Activated CD4-positive, alpha-beta memory T cell treated with anti-CD3 and anti-CD28 coated beads for 36 hours (primary cell): ENCODE measurements around the gene USP47. TPM values are rescaled to one million over a fixed set of nuclear protein-coding genes. Genes with fewer than 3 reads are reported as not detected.

ENCODE experiments used
- CTCF ChIA-PET: fragments of 350-600 bp; sonication (Branson Sonifier 250); formaldehyde crosslinking; loops from one replicate; lab custom pipeline; 2021; ENCODE audit warnings: antibody characterized with exemption, inconsistent platforms; lab: Charles Lee
- POLR2A ChIA-PET: fragments of 350-600 bp; sonication (Branson Sonifier 250); formaldehyde crosslinking; loops from one replicate; lab custom pipeline; 2021; ENCODE audit warnings: antibody characterized with exemption; lab: Charles Lee
- DNase-seq: peaks from one replicate; pipeline ENCODE4 v3.0.0-alpha.2; 2020
- H3K27ac Mint-ChIP-seq: one replicate; pipeline ENCODE4 v1.8.0; 2021; ENCODE audit warnings: mixed read lengths
- H3K27me3 Mint-ChIP-seq: one replicate; pipeline ENCODE4 v1.8.0; 2021; ENCODE audit warnings: mixed read lengths
- H3K36me3 Mint-ChIP-seq: one replicate; pipeline ENCODE4 v1.8.0; 2021; ENCODE audit warnings: mixed read lengths
- H3K4me1 Mint-ChIP-seq: one replicate; pipeline ENCODE4 v1.8.0; 2021; ENCODE audit warnings: low read depth, mixed read lengths
- H3K4me3 Mint-ChIP-seq: one replicate; pipeline ENCODE4 v1.8.0; 2021; ENCODE audit warnings: mild to moderate bottlenecking, mixed read lengths
- H3K9me3 Mint-ChIP-seq: one replicate; pipeline ENCODE4 v1.8.0; 2021; ENCODE audit warnings: mixed read lengths
- intact Hi-C: fragments of 100-400 bp; cut with micrococcal nuclease; formaldehyde crosslinking; loops from one replicate; pipeline ENCODE4 v1.15.1; 2023
- total RNA-seq, 2 experiments: library from RNA; stranded (reverse); gene quantifications; one replicate each; pipeline ENCODE4 v1.2.3, GENCODE V29; 2021

Gene USP47
- total RNA-seq, 2 experiments from 2014 or later, result 58.5 to 64.0 TPM

DNA sequence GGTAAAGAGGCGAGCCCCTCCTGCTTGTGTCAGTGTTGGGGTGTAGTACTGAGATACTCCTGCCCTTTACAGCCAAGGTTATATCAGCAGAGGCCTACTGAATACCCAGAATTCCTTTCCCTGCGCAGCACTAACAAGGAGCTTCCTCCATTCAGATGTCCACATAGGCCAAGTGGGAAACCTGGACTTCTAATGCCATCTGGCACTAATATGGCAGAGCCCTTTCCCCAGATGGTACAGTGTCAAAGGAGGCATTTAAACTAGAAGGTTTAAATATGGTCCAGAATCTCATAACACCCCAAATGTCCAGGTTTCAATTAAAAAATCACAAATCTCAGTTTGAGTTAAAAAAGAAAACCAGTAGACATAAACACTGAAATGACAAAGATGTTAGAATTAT is 68.8 kb downstream of the USP47 start:
- Mint-ChIP-seq H3K36me3 (peaks cover 27% of the 10 kb centered on the region), H3K4me3 (no peak overlapping the region), H3K9me3 (no peaks in the 10 kb centered on the region), H3K4me1 (no peaks in the 10 kb centered on the region), H3K27ac (no peak overlapping the region), H3K27me3 (no peaks in the 10 kb centered on the region)
- no peak for DNase-seq
- ChIA-PET POLR2A (no interaction called here), CTCF (interaction anchor here (1.1 kb wide), 1 partner anchor 57 kb away, joined by 3 read pairs; no protein-coding TSS in a partner anchor)
- intact Hi-C loops, result no loop called here

DNA sequence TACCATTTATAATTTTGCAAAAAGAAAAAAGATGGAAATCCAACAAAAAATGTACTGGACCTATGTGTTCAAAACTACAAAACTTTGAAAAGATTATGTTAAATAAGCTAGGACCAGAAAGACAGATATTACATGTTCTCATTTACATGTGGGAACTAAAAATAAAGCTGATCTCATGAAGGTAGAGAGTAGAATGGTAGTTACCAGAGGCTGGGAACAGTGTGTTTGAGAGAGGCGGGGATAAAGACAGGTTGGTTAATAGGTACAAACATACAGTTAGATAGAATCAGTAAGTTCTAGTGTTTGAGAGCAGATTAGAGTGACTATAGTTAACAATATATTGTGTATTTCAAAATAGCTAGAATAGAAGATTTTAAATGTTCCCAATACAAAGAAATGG is 71.6 kb downstream of the USP47 start:
- peaks cover under 1% of the 10 kb centered on the region for H3K4me1 Mint-ChIP-seq
- H3K4me3 Mint-ChIP-seq, result no peak overlapping the region
- H3K27me3 Mint-ChIP-seq, result no peaks in the 10 kb centered on the region
- no peak for DNase-seq
- peaks cover 25% of the 10 kb centered on the region for H3K36me3 Mint-ChIP-seq
- intact Hi-C loops, result no loop called here
- no peak overlapping the region for H3K27ac Mint-ChIP-seq
- ChIA-PET POLR2A (no interaction called here), CTCF (interaction anchor here (0.8 to 0.9 kb wide), 2 partner anchors 54 to 131 kb away, joined by 3 read pairs; no protein-coding TSS in a partner anchor)
- no peaks in the 10 kb centered on the region for H3K9me3 Mint-ChIP-seq

DNA sequence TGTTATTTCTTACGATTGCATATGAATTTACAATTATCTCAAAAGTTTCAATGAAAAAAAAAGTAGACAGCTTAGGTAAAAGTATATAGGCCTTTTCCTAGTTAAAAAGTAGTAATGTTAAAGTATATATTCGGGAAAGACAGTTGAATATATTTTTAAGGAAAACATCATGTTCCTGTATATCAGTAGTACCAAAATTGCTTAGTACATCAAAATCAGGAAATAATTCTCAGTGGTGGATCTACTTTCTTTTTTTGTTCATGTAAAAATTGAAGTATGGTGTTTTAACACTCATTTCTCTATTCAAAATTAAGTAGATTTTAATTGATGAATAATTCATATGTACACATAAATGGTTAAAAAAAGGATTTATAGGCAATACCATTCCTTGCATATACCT is 73.9 kb downstream of the USP47 start:
- intact Hi-C loops, result no loop called here
- peaks cover 3% of the 10 kb centered on the region for H3K4me1 Mint-ChIP-seq
- no peak overlapping the region for H3K4me3 Mint-ChIP-seq
- no peak for DNase-seq
- ChIA-PET CTCF (no interaction called here), POLR2A (no interaction called here)
- H3K9me3 Mint-ChIP-seq, result no peaks in the 10 kb centered on the region
- H3K27me3 Mint-ChIP-seq, result no peaks in the 10 kb centered on the region
- H3K36me3 Mint-ChIP-seq, result peaks cover 16% of the 10 kb centered on the region
- no peak overlapping the region for H3K27ac Mint-ChIP-seq

DNA sequence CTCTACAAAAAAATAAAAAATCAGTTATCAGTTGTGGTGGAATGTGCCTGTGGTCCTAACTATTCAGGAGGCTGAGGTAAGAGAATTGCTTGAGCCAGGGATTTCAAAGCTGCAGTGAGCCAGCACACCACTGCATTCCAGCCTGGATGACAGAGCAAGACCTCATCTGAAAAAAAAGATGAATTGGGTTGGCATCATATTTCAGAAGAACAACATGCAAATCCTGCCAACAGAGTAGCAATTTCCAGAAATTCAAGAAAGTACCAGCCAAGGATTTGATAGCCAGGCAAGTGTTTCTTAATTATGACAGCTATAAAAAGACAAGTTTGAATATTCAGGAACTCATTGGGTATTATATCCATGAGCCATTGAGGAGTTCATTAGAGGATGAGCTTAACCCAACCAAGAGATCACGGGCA is 75.2 kb downstream of the USP47 start:
- peak overlapping the region; percentile 42 for H3K27ac Mint-ChIP-seq
- POLR2A ChIA-PET, result no interaction called here
- H3K4me1 Mint-ChIP-seq, result peaks cover 3% of the 10 kb centered on the region
- no peaks in the 10 kb centered on the region for H3K9me3 Mint-ChIP-seq
- H3K36me3 Mint-ChIP-seq, result peaks cover 9% of the 10 kb centered on the region
- no peak for DNase-seq
- CTCF ChIA-PET, result no interaction called here
- H3K27me3 Mint-ChIP-seq, result no peaks in the 10 kb centered on the region
- intact Hi-C loops, result no loop called here
- no peak overlapping the region for H3K4me3 Mint-ChIP-seq

DNA sequence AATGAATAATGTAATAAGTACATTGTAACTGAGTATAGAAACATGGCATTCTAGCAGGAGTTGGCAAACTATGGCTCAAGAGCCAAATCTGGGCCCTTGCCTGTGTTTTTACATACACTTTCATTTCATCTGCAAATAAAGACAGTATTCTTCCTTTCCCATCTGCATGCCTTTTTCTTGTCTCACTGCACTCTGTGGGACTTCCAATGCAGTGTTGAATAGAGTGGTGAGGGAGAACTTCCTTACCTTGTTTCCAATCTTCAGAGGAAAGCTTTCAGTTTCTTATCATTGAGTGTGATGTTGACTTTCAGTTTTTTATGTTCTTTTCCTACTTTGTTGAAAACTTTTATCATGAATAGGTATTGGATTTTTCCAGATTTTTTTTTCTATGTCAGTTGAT is 82.1 kb downstream of the USP47 start:
- Mint-ChIP-seq H3K27me3 (no peaks in the 10 kb centered on the region), H3K4me3 (no peak overlapping the region), H3K36me3 (peaks cover 39% of the 10 kb centered on the region), H3K4me1 (peaks cover 12% of the 10 kb centered on the region), H3K27ac (no peak overlapping the region), H3K9me3 (no peaks in the 10 kb centered on the region)
- DNase-seq, result no peak
- intact Hi-C loops, result no loop called here
- CTCF ChIA-PET, result no interaction called here
- POLR2A ChIA-PET, result no interaction called here

DNA sequence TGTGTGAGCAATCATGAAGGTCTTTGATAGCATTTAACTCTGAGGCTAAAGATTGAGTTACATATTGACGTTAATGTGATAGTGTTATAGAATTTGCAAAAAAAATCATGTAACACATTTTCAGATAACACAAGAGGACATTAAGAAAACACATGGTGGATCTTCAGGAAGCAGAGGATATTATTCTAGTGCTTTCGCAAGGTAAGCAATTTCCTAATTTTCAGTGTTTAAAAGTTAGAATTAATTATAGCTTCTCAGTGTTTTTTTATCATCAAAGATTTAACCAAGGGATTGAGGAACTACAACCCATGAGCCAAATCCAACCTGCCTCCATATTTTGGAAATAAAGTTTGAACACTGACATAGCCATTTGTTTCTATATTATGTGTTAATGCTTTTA is 88.1 kb downstream of the USP47 start:
- intact Hi-C loops, result no loop called here
- POLR2A ChIA-PET, result no interaction called here
- H3K36me3 Mint-ChIP-seq, result peaks cover 50% of the 10 kb centered on the region
- DNase-seq, result no peak
- CTCF ChIA-PET, result no interaction called here
- no peaks in the 10 kb centered on the region for H3K27me3 Mint-ChIP-seq
- H3K4me1 Mint-ChIP-seq, result no peaks in the 10 kb centered on the region
- H3K9me3 Mint-ChIP-seq, result no peaks in the 10 kb centered on the region
- H3K27ac Mint-ChIP-seq, result no peak overlapping the region
- H3K4me3 Mint-ChIP-seq, result no peak overlapping the region

DNA sequence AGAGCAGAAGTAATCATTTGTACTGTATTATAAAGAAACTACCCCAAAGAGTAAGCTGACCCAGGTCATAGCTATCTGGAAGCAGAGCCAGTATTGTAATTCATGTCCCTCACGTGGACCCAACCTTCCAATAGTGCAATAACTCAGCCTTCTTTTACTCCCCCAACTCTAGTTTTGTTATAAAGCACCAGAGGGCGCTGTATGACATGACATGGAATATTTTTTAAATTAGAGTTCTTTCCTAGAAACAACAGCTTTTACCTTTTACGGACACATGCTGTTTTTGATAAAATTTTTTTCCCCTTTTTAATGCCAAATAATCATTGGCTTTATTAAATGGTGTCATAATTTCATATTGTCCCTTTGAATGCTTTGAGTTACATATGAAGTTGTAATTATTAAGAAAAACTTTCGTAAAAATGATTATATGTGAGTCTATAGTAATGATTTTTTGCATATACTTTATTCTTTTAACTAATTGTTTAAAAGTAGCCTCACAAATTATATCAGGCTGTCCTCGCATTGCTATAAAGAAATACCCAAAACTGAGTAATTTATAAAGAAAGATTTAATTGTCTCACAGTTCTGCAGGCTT is 89.8 kb downstream of the USP47 start:
- H3K27ac Mint-ChIP-seq, result no peak overlapping the region
- no peak for DNase-seq
- ChIA-PET CTCF (interaction anchor here (0.7 to 2.1 kb wide), 13 partner anchors 10 to 350 kb away, joined by 3 to 13 read pairs (median 4); partner anchors contain the start of gene DKK3), POLR2A (no interaction called here)
- intact Hi-C loops, result loop anchor here (1.0 kb wide), 1 partner anchor 111 kb away; no protein-coding TSS in a partner anchor
- H3K36me3 Mint-ChIP-seq, result peaks cover 35% of the 10 kb centered on the region
- H3K4me1 Mint-ChIP-seq, result no peaks in the 10 kb centered on the region
- H3K9me3 Mint-ChIP-seq, result no peaks in the 10 kb centered on the region
- H3K27me3 Mint-ChIP-seq, result no peaks in the 10 kb centered on the region
- H3K4me3 Mint-ChIP-seq, result no peak overlapping the region

DNA sequence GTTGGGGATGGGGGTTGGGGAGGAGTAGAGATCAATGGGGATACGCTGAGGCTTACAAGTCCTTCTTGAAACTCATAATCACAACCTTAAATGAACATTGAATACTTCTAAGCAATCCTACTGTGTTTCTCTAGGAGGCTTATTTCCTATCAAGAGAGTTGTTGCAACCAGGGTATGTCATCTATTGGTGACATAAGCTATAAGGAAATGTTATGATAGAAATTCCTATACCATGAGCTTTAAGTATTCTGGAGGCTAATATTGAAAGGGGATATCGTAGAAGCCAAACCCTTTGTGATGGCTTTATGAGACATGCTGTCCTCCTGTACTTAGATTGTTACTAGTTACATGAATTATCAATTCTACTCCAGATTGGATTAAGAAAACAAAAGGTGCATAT is 93.8 kb downstream of the USP47 start:
- ChIA-PET CTCF (interaction anchor here (0.6 to 2.0 kb wide), 2 partner anchors 109 to 120 kb away, joined by 3 to 6 read pairs; no protein-coding TSS in a partner anchor), POLR2A (no interaction called here)
- Mint-ChIP-seq H3K27ac (no peak overlapping the region), H3K36me3 (peaks cover 26% of the 10 kb centered on the region), H3K4me3 (no peak overlapping the region), H3K9me3 (no peaks in the 10 kb centered on the region), H3K27me3 (no peaks in the 10 kb centered on the region), H3K4me1 (no peaks in the 10 kb centered on the region)
- DNase-seq, result no peak
- intact Hi-C loops, result no loop called here

DNA sequence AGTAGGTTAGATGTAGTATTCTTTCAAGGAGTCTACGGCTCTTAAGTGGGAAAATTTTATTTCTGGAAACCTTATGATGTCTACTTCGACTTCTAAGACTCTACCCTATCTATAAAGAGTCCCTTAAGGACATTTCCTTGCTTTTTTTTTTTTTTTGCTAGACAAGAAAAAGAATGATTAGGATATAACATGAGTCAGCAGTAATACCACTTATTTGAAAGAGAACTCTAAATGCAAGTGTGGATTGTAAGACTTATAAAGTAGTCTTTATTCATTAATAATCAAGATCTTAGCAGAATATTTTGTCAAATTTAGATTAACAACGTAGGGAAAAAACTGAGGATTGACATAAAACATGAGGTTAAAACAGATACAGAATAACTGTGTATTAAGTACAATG is 95.7 kb downstream of the USP47 start:
- CTCF ChIA-PET, result no interaction called here

DNA sequence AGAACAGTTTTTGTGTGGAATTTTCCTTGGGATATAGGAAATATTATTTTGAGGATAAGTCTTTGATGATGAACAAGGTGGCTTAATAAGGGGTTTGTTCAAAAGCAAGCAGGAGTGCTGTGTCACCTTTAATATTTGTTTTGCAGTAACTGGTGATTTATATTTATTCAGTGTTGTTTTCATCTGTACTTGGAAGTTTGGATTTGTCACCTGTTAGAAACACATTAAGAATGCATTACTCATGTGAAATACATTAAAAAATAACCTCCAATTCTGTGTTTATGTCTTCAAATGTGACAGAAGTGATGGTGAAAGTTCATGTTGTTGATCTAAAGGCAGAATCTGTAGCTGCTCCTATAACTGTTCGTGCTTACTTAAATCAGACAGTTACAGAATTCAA is 96.2 kb downstream of the USP47 start:
- DNase-seq, result no peak
- H3K4me1 Mint-ChIP-seq, result no peaks in the 10 kb centered on the region
- no peaks in the 10 kb centered on the region for H3K27me3 Mint-ChIP-seq
- peaks cover 31% of the 10 kb centered on the region for H3K36me3 Mint-ChIP-seq
- POLR2A ChIA-PET, result no interaction called here
- H3K27ac Mint-ChIP-seq, result no peak overlapping the region
- no peaks in the 10 kb centered on the region for H3K9me3 Mint-ChIP-seq
- no peak overlapping the region for H3K4me3 Mint-ChIP-seq
- intact Hi-C loops, result no loop called here
- CTCF ChIA-PET, result interaction anchor here (1.1 to 1.2 kb wide), 2 partner anchors 29 to 138 kb away, joined by 3 to 5 read pairs; no protein-coding TSS in a partner anchor

More for the DNA sequence above, 95.7 kb downstream of the USP47 start:
- Mint-ChIP-seq H3K27ac (no peak overlapping the region), H3K9me3 (no peaks in the 10 kb centered on the region), H3K36me3 (peaks cover 31% of the 10 kb centered on the region), H3K27me3 (no peaks in the 10 kb centered on the region), H3K4me3 (no peak overlapping the region), H3K4me1 (no peaks in the 10 kb centered on the region)
- DNase-seq, result no peak
- intact Hi-C loops, result no loop called here
- POLR2A ChIA-PET, result no interaction called here

DNA sequence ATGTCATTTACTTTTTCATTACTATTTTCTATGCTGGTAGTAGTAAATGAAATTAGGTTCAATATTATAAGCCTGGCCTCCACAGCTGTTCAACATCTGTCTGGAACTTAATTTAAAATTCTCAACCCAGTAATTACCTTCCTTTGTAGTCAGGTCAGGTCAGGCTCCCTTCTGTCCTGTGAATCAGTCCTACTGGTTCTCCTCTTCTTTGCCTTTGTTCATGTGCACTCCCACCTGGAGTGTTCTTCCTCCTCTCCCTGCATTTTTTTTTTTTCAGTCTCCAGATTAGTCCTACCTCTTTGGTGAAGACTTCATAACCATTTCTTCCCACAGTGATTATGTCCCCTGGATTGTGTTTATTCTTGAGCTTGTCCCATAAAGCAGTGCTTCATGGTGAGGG is 98.8 kb downstream of the USP47 start:
- CTCF ChIA-PET, result no interaction called here
- H3K4me3 Mint-ChIP-seq, result no peak overlapping the region
- H3K9me3 Mint-ChIP-seq, result no peaks in the 10 kb centered on the region
- H3K4me1 Mint-ChIP-seq, result no peaks in the 10 kb centered on the region
- H3K36me3 Mint-ChIP-seq, result peaks cover 29% of the 10 kb centered on the region
- DNase-seq, result no peak
- POLR2A ChIA-PET, result no interaction called here
- H3K27me3 Mint-ChIP-seq, result no peaks in the 10 kb centered on the region
- intact Hi-C loops, result no loop called here
- H3K27ac Mint-ChIP-seq, result no peak overlapping the region

DNA sequence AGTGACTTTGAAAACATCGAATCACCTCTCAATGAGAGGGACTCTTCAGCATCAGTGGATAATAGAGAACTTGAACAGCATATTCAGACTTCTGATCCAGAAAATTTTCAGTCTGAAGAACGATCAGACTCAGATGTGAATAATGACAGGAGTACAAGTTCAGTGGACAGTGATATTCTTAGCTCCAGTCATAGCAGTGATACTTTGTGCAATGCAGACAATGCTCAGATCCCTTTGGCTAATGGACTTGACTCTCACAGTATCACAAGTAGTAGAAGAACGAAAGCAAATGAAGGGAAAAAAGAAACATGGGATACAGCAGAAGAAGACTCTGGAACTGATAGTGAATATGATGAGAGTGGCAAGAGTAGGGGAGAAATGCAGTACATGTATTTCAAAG is 100.9 kb downstream of the USP47 start:
- H3K27ac Mint-ChIP-seq, result no peak overlapping the region

DNA sequence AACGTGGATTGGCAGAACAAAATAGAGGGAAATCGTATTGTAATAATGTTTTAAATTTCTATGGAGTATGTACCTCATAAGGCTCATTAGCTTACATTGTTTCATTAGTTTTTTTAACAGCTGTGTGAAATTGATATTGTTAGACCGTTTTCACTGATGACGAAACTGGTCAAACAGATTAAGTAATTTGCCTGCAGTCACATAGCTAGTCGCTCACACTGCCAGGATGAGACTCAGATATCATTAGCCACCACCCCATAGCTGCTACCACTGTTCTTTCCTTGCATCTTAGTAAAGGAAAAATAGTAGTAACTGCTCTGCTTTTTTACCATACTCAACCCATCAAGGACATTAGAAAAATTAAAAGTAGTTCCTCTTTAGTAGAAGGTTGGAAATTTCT is 102.7 kb downstream of the USP47 start:
- ChIA-PET CTCF (interaction anchor here (0.6 to 1.4 kb wide), 2 partner anchors 95 to 154 kb away, joined by 3 to 4 read pairs; no protein-coding TSS in a partner anchor), POLR2A (no interaction called here)
- Mint-ChIP-seq H3K27me3 (no peaks in the 10 kb centered on the region), H3K4me1 (no peaks in the 10 kb centered on the region), H3K36me3 (peaks cover 19% of the 10 kb centered on the region), H3K4me3 (no peak overlapping the region), H3K9me3 (no peaks in the 10 kb centered on the region), H3K27ac (no peak overlapping the region)
- intact Hi-C loops, result no loop called here
- DNase-seq, result no peak

More for the DNA sequence above, 100.9 kb downstream of the USP47 start:
- intact Hi-C loops, result no loop called here
- H3K4me3 Mint-ChIP-seq, result no peak overlapping the region
- H3K27me3 Mint-ChIP-seq, result no peaks in the 10 kb centered on the region
- CTCF ChIA-PET, result interaction anchor here (1.0 to 1.6 kb wide), 2 partner anchors 10 to 24 kb away, joined by 3 read pairs; no protein-coding TSS in a partner anchor
- no peaks in the 10 kb centered on the region for H3K4me1 Mint-ChIP-seq
- peaks cover 25% of the 10 kb centered on the region for H3K36me3 Mint-ChIP-seq
- H3K9me3 Mint-ChIP-seq, result no peaks in the 10 kb centered on the region
- DNase-seq, result no peak
- POLR2A ChIA-PET, result no interaction called here
